Bronchial epithelial cell (primary cell): ENCODE results near the gene SPRED3. TPM values are rescaled to one million over a fixed set of nuclear protein-coding genes. Genes with fewer than 3 reads are reported as not detected.

Source experiments
- DNase-seq: peaks from one replicate; pipeline ENCODE4 v3.0.0-alpha.2; 2010; ENCODE audit warnings: low read depth
- FAIRE-seq: peaks from 2 replicates; lab custom pipeline; 2011; peaks lifted over from hg19 to GRCh38; lab: Jason Lieb, UNC
- H3K27me3 ChIP-seq: 2 replicates; pipeline ENCODE4 v1.5.1; 2011; ENCODE audit warnings: low read length; ENCODE audit not compliant: control insufficient read depth, insufficient read depth
- H3K36me3 ChIP-seq: 2 replicates; pipeline ENCODE4 v1.5.1; 2011; ENCODE audit warnings: low read length; ENCODE audit not compliant: control insufficient read depth, insufficient read depth
- H3K4me3 ChIP-seq: 2 replicates; pipeline ENCODE4 v1.5.1; 2011; ENCODE audit warnings: mild to moderate bottlenecking, low read depth, low read length, control low read depth
- CTCF ChIP-seq: IDR thresholded peaks from 2 replicates; pipeline ENCODE4 v1.5.1; 2011; ENCODE audit warnings: mild to moderate bottlenecking, moderate library complexity, low read length, control low read depth, inconsistent platforms; ENCODE audit not compliant: insufficient read depth, severe bottlenecking
- total RNA-seq: library from RNA; depleted of rRNA; stranded (reverse); fragments of >200 nt; gene quantifications from 2 replicates; pipeline ENCODE4 v1.2.1, GENCODE V29; 2014

SPRED3 gene
- total RNA-seq, 1 donor from 2014 or later = 0.26 TPM

- H3K36me3 ChIP-seq = no peaks in the 10 kb centered on the region
- TF ChIP-seq CTCF = no peak
- no peak for DNase-seq
- no peaks in the 10 kb centered on the region for H3K27me3 ChIP-seq
- FAIRE-seq = no peak
- H3K4me3 ChIP-seq = no peak overlapping the region
Observed at GRCh38 chr19:38440592-38440991, 52.1 kb downstream of the SPRED3 start.

- FAIRE-seq = no peak
- no peaks in the 10 kb centered on the region for H3K27me3 ChIP-seq
- DNase-seq = no peak
- H3K4me3 ChIP-seq = no peak overlapping the region
- TF ChIP-seq CTCF = no peak
- H3K36me3 ChIP-seq = no peaks in the 10 kb centered on the region
Observed at GRCh38 chr19:38441657-38442348, 53.3 kb downstream of the SPRED3 start.

- Histone ChIP-seq H3K27me3 (no peaks in the 10 kb centered on the region), H3K4me3 (no peak overlapping the region), H3K36me3 (no peaks in the 10 kb centered on the region)
- no peak for FAIRE-seq
- TF ChIP-seq CTCF = no peak
- no peak for DNase-seq
Observed at GRCh38 chr19:38442736-38443135, 54.2 kb downstream of the SPRED3 start.

- Histone ChIP-seq H3K4me3 (no peak overlapping the region), H3K27me3 (no peaks in the 10 kb centered on the region), H3K36me3 (no peaks in the 10 kb centered on the region)
- TF ChIP-seq CTCF = no peak
- no peak for DNase-seq
- FAIRE-seq = peak; percentile 60
Observed at GRCh38 chr19:38443458-38443999, 55.0 kb downstream of the SPRED3 start.

- no peaks in the 10 kb centered on the region for H3K27me3 ChIP-seq
- DNase-seq (no peak), FAIRE-seq (no peak)
- H3K4me3 ChIP-seq = no peak overlapping the region
- no peak for TF ChIP-seq CTCF
- H3K36me3 ChIP-seq = no peaks in the 10 kb centered on the region
Observed at GRCh38 chr19:38444026-38444425, 55.5 kb downstream of the SPRED3 start.
